ENCODE measurements around the gene PLEK2.

DNA sequence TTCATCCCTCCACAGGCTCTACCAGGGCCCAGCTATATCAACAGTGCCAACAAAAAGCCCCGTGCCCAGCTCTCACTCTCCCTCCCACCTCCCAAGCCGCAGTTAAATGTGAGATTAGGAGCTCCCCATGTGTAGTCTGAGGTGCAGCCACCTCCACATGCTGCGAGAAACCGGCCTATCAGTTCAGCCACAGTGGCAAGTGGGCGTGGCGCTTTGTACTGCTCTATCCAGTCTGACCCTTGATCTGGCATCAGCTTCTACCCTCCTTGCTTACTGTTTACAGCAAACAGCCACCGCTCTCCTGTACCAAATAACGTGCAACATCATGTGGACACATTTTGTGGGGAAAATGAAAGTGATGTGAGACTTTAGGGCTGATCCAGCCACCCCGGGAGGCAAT is 1.7 kb downstream of the PLEK2 start:
- TF ChIP-seq, protein P1, sequence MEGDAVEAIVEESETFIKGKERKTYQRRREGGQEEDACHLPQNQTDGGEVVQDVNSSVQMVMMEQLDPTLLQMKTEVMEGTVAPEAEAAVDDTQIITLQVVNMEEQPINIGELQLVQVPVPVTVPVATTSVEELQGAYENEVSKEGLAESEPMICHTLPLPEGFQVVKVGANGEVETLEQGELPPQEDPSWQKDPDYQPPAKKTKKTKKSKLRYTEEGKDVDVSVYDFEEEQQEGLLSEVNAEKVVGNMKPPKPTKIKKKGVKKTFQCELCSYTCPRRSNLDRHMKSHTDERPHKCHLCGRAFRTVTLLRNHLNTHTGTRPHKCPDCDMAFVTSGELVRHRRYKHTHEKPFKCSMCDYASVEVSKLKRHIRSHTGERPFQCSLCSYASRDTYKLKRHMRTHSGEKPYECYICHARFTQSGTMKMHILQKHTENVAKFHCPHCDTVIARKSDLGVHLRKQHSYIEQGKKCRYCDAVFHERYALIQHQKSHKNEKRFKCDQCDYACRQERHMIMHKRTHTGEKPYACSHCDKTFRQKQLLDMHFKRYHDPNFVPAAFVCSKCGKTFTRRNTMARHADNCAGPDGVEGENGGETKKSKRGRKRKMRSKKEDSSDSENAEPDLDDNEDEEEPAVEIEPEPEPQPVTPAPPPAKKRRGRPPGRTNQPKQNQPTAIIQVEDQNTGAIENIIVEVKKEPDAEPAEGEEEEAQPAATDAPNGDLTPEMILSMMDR (IDR thresholded peaks at IDR 0.05), result no peak
- TF ChIP-seq FOXK1 (CRISPR knock-in tag; IDR thresholded peaks at IDR 0.05) (no peak), TP53 (CRISPR knock-in tag; IDR thresholded peaks at IDR 0.05) (no peak), FOXJ3 (CRISPR knock-in tag; IDR thresholded peaks at IDR 0.05; ENCODE audit: borderline replicate concordance) (no peak), ETV6 (CRISPR knock-in tag; IDR thresholded peaks at IDR 0.05) (no peak), ATF1 (CRISPR knock-in tag; IDR thresholded peaks at IDR 0.05) (no peak), SP1 (CRISPR knock-in tag; conservative IDR thresholded peaks at IDR 0.05) (no peak)
- TF ChIP-seq, protein P2, sequence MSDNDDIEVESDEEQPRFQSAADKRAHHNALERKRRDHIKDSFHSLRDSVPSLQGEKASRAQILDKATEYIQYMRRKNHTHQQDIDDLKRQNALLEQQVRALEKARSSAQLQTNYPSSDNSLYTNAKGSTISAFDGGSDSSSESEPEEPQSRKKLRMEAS (CRISPR knock-in tag; IDR thresholded peaks at IDR 0.05), result no peak
- TF ChIP-seq, protein P3, sequence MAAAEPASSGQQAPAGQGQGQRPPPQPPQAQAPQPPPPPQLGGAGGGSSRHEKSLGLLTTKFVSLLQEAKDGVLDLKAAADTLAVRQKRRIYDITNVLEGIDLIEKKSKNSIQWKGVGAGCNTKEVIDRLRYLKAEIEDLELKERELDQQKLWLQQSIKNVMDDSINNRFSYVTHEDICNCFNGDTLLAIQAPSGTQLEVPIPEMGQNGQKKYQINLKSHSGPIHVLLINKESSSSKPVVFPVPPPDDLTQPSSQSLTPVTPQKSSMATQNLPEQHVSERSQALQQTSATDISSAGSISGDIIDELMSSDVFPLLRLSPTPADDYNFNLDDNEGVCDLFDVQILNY (CRISPR knock-in tag; IDR thresholded peaks at IDR 0.05), result no peak
- TF ChIP-seq, protein P4, sequence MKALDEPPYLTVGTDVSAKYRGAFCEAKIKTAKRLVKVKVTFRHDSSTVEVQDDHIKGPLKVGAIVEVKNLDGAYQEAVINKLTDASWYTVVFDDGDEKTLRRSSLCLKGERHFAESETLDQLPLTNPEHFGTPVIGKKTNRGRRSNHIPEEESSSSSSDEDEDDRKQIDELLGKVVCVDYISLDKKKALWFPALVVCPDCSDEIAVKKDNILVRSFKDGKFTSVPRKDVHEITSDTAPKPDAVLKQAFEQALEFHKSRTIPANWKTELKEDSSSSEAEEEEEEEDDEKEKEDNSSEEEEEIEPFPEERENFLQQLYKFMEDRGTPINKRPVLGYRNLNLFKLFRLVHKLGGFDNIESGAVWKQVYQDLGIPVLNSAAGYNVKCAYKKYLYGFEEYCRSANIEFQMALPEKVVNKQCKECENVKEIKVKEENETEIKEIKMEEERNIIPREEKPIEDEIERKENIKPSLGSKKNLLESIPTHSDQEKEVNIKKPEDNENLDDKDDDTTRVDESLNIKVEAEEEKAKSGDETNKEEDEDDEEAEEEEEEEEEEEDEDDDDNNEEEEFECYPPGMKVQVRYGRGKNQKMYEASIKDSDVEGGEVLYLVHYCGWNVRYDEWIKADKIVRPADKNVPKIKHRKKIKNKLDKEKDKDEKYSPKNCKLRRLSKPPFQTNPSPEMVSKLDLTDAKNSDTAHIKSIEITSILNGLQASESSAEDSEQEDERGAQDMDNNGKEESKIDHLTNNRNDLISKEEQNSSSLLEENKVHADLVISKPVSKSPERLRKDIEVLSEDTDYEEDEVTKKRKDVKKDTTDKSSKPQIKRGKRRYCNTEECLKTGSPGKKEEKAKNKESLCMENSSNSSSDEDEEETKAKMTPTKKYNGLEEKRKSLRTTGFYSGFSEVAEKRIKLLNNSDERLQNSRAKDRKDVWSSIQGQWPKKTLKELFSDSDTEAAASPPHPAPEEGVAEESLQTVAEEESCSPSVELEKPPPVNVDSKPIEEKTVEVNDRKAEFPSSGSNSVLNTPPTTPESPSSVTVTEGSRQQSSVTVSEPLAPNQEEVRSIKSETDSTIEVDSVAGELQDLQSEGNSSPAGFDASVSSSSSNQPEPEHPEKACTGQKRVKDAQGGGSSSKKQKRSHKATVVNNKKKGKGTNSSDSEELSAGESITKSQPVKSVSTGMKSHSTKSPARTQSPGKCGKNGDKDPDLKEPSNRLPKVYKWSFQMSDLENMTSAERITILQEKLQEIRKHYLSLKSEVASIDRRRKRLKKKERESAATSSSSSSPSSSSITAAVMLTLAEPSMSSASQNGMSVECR (CRISPR knock-in tag; IDR thresholded peaks at IDR 0.05; ENCODE audit: borderline replicate concordance), result no peak
- TF ChIP-seq, protein P5, sequence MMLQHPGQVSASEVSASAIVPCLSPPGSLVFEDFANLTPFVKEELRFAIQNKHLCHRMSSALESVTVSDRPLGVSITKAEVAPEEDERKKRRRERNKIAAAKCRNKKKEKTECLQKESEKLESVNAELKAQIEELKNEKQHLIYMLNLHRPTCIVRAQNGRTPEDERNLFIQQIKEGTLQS (CRISPR knock-in tag; conservative IDR thresholded peaks at IDR 0.05), result no peak
- TF ChIP-seq, protein P6, sequence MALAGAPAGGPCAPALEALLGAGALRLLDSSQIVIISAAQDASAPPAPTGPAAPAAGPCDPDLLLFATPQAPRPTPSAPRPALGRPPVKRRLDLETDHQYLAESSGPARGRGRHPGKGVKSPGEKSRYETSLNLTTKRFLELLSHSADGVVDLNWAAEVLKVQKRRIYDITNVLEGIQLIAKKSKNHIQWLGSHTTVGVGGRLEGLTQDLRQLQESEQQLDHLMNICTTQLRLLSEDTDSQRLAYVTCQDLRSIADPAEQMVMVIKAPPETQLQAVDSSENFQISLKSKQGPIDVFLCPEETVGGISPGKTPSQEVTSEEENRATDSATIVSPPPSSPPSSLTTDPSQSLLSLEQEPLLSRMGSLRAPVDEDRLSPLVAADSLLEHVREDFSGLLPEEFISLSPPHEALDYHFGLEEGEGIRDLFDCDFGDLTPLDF (CRISPR knock-in tag; IDR thresholded peaks at IDR 0.05), result no peak
